Neural cell (in vitro differentiated cells): Measurements from ENCODE around the gene KRT33A.

Experiments
- CTCF ChIP-seq: fragments of 450-650 bp; IDR thresholded peaks from 2 replicates; pipeline ENCODE4 v1.5.1; 2014; ENCODE audit warnings: antibody characterized with exemption, mild to moderate bottlenecking, moderate library complexity; ENCODE audit not compliant: poor library complexity, severe bottlenecking
- POLR2AphosphoS5 ChIP-seq: IDR thresholded peaks from 2 replicates; pipeline ENCODE4 v1.6.1; 2012

GRCh38 chr17:41347869-41348760 is 2.5 kb downstream of the KRT33A start:
- TF ChIP-seq POLR2AphosphoS5 (no peak), CTCF (no peak)
